GM12891 (cell line): ENCODE measurements around the gene F10.

Experiments used
- POLR2A ChIP-seq: IDR thresholded peaks from 2 replicates; pipeline ENCODE4 v1.6.1; 2011; ENCODE audit warnings: low read depth, low read length, control low read depth
- POU2F2 ChIP-seq: IDR thresholded peaks from 2 replicates; pipeline ENCODE4 v1.6.1; 2011; ENCODE audit warnings: low read depth, mild to moderate bottlenecking, control low read depth, low read length, moderate library complexity
- TAF1 ChIP-seq: IDR thresholded peaks from 2 replicates; pipeline ENCODE4 v1.6.1; 2011; ENCODE audit warnings: low read depth, low read length, control low read depth

DNA sequence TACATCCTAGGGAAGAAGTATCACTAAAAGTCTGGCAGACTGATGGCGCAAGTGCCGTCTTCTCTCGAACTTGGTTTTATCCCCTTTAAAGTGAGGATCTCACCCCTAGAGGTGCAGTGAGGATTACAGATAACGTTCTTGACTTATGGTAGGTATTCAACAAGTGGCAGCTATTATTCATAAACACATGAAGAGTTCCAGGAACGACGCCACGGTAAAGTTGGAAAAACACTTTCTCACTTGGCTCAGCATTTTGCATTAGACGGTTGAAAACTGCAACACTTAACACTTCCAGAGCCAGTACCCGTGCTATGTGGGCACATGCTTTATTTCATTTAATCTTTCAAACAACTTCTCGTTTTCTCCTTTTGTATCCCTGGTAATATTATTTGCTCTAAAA lies 44.6 kb downstream of the F10 start:
- TF ChIP-seq POU2F2 (no peak), POLR2A (no peak), TAF1 (no peak)
